Stimulated activated naive CD4-positive, alpha-beta T cell (primary cell): ENCODE results near the gene HSBP1L1.
"Not testable (repeated sequence)": the region's sequence is repeated elsewhere in the genome, so short reads cannot be mapped to it uniquely, and the experiment has no call there.

Experiments used
- DNase-seq, 6 experiments: peaks; one replicate each; lab custom pipeline; 2025; lab: John Stamatoyannopoulos, UW

HSBP1L1 gene

DNA sequence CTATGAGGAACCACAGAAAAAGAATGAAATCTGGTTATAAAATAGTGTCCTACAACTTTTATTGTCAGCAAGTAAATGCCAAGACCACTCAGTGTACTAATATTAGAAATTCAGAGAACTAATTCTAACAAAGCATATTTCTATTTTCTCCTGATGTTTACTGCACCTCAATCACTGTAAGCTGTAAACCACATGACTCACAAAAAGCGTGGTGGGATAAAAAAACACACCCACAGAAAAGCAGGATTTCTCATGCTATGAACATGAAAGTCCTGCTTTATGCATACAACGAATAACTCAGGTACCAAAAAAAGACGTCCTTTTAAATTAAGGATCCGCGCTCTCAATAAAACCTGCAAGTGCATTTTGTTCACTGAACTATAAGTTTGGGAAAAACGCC is 23.1 kb downstream of the HSBP1L1 start:
- no peak for DNase-seq

GRCh38 chr18:79988071-79988450 is 23.6 kb downstream of the HSBP1L1 start:
- DNase-seq = peak in 5 of 6 experiments; percentile 44 to 84 (median 69)

- peak; percentile 72 to 85 (median 80) for DNase-seq
These were observed 24.2 kb downstream of the HSBP1L1 start, which contains the start of gene TXNL4A for GRCh38 chr18:79988451-79989194. Gene TXNL4A (minus strand): TSS chr18:79988563. CDS start chr18:79988392, 171 bp downstream.

- DNase-seq = no peak
These were observed 24.7 kb downstream of the HSBP1L1 start for GRCh38 chr18:79989195-79989497.

DNA sequence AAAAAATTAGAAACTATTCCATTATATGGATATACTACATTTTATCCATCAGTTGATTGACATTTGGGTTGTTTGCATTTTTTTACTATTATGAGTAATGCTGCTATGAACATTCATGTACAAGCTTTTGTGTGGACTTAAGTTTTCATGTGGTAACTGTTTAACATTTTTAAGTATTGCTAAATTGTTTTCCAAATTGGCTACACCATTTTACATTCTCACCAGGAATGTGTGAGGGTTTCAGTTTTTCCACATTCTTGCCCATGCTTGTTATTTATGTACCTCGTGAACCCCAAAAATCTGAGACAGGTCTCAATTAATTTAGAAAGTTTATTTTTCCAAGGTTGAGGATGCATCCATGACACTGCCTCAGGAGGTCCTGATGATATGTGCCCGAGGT is 27.1 kb downstream of the HSBP1L1 start:
- DNase-seq = no peak

- not testable (repeated sequence) for DNase-seq
These were observed 35.3 kb downstream of the HSBP1L1 start for GRCh38 chr18:79999701-80000100.

GRCh38 chr18:80000877-80001276 is 36.4 kb downstream of the HSBP1L1 start:
- DNase-seq = no peak

- DNase-seq = no peak
These were observed 38.0 kb downstream of the HSBP1L1 start for GRCh38 chr18:80002468-80002867.

GRCh38 chr18:80004600-80005342 is 40.3 kb downstream of the HSBP1L1 start:
- DNase-seq = no peak

DNA sequence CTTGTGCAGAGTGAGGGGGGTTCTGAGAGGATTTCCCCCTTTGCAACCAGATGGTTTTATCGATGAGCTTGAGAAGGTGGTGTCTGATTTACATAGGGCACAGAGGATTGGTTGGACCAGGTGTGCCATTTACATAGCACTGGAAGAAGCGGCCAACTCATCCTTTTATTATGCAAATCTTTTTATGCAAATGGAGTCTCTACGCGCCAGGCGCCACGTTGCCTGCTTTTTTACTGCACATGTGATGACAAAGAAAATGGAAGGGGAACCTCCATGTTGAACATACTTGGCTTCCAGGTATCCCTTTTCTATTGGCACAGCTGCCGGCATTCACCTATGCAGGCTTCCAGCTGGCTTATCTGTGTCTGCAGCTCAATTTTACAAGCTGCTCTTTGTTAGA is 42.3 kb downstream of the HSBP1L1 start:
- no peak for DNase-seq

GRCh38 chr18:80009661-80010550 is 45.5 kb downstream of the HSBP1L1 start:
- no peak for DNase-seq

DNA sequence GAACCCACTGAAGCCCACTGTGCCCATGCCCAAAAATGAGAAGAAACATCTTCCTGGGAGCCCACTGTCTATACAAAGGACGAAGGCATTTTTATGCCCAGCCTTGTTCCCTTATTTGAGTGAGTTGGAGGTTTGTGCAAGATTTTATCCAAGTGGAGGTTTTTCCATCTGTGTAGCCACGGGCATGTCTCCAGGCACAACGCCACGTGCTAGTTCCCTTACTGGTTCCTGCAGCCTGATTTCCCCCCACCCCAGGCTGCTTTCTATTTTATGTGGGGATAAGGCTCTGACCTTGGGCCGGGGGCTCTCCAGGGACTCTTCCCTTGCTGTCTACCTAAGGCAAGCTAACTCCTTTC is 46.1 kb downstream of the HSBP1L1 start:
- no peak for DNase-seq

- not testable (repeated sequence) for DNase-seq
These were observed 47.2 kb downstream of the HSBP1L1 start for GRCh38 chr18:80011496-80012137.

DNA sequence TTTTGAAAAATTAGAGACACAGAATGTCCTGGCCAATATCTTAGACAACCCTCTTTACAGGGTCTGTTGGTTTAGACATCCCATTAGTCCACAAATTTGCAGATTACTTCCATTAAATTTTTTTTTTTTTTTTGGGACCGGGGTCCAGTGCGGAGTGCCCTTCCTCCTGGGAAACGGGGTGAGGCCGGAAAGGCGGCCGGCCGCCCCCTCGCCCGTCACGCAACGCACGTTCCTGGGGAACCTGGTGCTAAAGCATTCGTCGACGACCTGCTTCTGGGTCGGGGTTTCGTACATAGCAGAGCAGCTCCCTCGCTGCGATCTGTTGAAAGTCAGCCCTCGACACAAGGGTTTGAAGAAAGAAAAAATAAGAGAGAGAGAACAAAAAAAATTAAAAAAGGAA is 48.3 kb downstream of the HSBP1L1 start:
- DNase-seq = no peak
